ENCODE results near the gene RNF4. TPM values are rescaled to one million over a fixed set of nuclear protein-coding genes. Genes with fewer than 3 reads are reported as not detected.

Gene RNF4
- polyA plus RNA-seq, 3 donors, result 28.8 to 41.3 (median 37.0) TPM

DNA sequence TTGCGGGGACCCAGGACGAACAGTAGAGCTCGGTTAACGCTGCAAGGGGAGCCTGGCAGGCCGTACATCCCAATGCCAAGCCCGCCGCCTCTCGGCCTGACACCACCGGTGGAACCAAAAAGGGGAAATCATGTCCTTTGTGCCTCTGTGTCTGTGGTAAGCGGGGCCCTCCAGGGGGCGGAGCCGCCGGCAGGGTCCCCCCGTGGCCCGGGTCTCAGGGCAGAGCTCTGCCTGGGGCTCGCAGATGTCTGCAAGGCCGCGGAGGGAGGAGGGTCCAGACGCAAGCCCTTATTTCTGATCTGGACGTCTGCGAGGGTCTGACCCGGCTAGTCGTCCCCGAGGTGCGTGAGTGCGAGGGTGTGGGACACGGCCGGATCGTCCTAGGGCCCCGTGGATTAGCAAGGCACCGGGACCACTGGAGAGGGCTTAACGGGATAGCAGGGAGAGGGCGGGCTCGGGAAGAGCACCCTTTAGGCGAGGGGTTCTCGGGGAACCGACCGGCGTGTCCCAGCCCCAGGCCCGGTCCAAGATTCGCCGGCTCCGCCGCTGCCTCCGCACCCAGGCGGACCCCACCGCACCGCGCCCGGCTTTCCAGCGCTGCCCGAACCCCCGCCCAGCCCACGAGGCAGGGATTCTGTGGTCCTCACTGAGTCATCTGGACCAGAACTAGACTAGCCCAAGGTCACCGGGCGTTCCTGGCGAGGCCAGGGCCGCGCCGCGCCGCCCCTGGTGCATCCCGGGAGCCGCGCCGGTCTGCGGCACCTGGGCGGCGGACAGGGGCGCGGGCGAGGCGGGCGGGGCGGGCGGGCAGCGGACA, 66.7 kb downstream of the RNF4 start:
- H3K27ac Mint-ChIP-seq, result peak overlapping the region; percentile 90 to 98 (median 96)
- intact Hi-C loops (cut with micrococcal nuclease), result loop anchor here (2.0 to 5.0 kb wide), 5 partner anchors 48 to 427 kb away; partner anchors contain the start of genes HAUS3 (in 2 of the 2), POLN (in 2 of the 2), RNF4 (in 2 of the 2) and CFAP99 (in 1 of the 2)
- peaks cover 2 to 4% of the 10 kb centered on the region in 2 donors for H3K36me3 Mint-ChIP-seq
- peaks cover 36% of the 10 kb centered on the region for H3K79me2 ChIP-seq (ENCODE audit: insufficient read depth, low read length)
- peak overlapping the region; percentile 89 to 98 for H3K27ac ChIP-seq (ENCODE audit: low read depth in 1 of 2, low read length in 2 of 2)
- peak overlapping the region; percentile 97 for H3K9ac ChIP-seq (ENCODE audit: insufficient read depth, low read length, poor library complexity, severe bottlenecking)
- peak; percentile 65 to 71 (median 67) for DNase-seq
- TF ChIP-seq CTCF (IDR thresholded peaks at IDR 0.05), result peak; percentile 25
- H3K27me3 Mint-ChIP-seq (ENCODE audit: low read depth in 3 of 3), result peaks cover 1 to 2% (median 1%) of the 10 kb centered on the region in 3 donors
- H3K4me3 ChIP-seq (replicated peaks in 1 of 3; ENCODE audit: low read depth in 2 of 3, low read length in 3 of 3), result peak overlapping the region; percentile 37 to 93 (median 83)
- peaks cover 34% of the 10 kb centered on the region for H4K20me1 ChIP-seq (ENCODE audit: insufficient read depth, low read length)
- H3K36me3 ChIP-seq (replicated peaks in 1 of 2; ENCODE audit: control insufficient read depth in 1 of 2, insufficient read depth in 2 of 2, low read length in 2 of 2), result no peaks in the 10 kb centered on the region
- H3K4me3 Mint-ChIP-seq, result peak overlapping the region; percentile 90 to 95
- no peaks in the 10 kb centered on the region for H3K9me3 Mint-ChIP-seq
- peaks cover 23% of the 10 kb centered on the region for H3K4me1 Mint-ChIP-seq
- H3K4me1 ChIP-seq (ENCODE audit: control insufficient read depth in 1 of 2, insufficient read depth in 2 of 2, low read length in 2 of 2), result peaks cover 19 to 23% of the 10 kb centered on the region in 2 donors
- H3K9me3 ChIP-seq (replicated peaks in 1 of 2; ENCODE audit: control insufficient read depth in 1 of 2, insufficient read depth in 1 of 2, low read length in 2 of 2), result no peaks in the 10 kb centered on the region
- H2AFZ ChIP-seq (ENCODE audit: insufficient read depth, low read depth, low read length, poor library complexity, severe bottlenecking), result peak overlapping the region; percentile 90
- peak overlapping the region; percentile 88 for H3K4me2 ChIP-seq (replicated peaks; ENCODE audit: extremely low read depth, low read length, poor library complexity, severe bottlenecking)
- under 1% methylated on average over 77 of the region's 77 CpGs for WGBS (ENCODE audit: insufficient coverage)
- no peaks in the 10 kb centered on the region for H3K27me3 ChIP-seq (ENCODE audit: control insufficient read depth in 2 of 2, insufficient read depth in 2 of 2, low read length in 2 of 2)

DNA sequence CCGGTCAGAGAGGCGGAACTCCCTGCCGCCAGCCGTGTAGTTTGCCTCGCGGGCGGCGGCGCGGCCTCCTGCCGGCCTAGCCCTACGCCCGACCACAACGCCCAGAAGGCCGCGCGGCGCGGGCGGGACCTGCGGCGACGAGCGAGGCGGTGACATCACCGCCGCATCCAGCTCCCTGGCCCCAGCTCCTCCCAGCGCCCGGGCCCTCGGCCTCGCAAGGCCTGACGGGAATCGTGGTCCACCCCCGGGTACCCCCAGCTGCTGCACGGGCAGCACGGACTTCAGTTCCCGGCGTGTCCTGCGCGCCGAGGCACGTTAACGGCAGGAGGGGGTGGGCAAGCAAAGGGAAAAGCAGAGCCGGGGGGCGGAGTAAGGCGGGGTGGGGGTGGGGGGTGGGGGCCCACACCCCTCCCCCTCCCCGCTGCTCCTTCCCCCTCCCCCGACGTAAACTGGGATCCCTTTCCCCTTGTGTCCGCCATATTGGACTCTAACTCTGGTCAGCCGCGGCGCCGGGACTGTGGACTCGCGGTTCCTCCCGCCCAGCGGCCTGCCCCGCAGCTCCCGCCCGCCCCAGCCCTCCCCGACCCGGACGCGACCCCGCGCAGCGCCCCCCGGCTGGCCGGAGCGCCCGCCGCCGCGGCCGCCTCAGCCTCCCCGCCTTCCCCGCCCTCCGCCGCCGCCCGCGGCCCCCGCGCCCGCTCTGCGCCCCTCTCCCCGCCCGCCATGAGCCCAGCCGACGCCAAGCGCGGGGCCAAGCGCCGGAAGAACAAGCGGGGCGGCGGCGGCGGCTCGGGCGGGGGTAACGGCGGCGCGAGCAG, 67.5 kb downstream of the RNF4 start, which contains the start of gene FAM193A:
FAM193A (plus strand) TSS at position 455 of the 818 bp plus-strand sequence; CDS start at position 724, 269 bp downstream.
- peak within 1 kb of the TSS; percentile 97 for H3K9ac ChIP-seq (ENCODE audit: insufficient read depth, low read length, poor library complexity, severe bottlenecking)
- peak within 1 kb of the TSS; percentile 83 to 93 (median 83) for H3K4me3 ChIP-seq (replicated peaks in 1 of 3; ENCODE audit: low read depth in 2 of 3, low read length in 3 of 3)
- TF ChIP-seq CTCF (IDR thresholded peaks at IDR 0.05), result no peak
- WGBS (ENCODE audit: insufficient coverage), result under 1% methylated on average over 91 of the region's 106 CpGs
- peaks cover 2 to 4% of the 10 kb centered on the region in 2 donors for H3K36me3 Mint-ChIP-seq
- H3K4me1 Mint-ChIP-seq, result peaks cover 23% of the 10 kb centered on the region
- intact Hi-C loops (cut with micrococcal nuclease), result loop anchor here (2.0 to 5.0 kb wide), 5 partner anchors 49 to 426 kb away; partner anchors contain the start of genes HAUS3 (in 2 of the 2), POLN (in 2 of the 2), RNF4 (in 2 of the 2) and CFAP99 (in 1 of the 2)
- peaks cover 19 to 23% of the 10 kb centered on the region in 2 donors for H3K4me1 ChIP-seq (ENCODE audit: control insufficient read depth in 1 of 2, insufficient read depth in 2 of 2, low read length in 2 of 2)
- peak within 1 kb of the TSS; percentile 95 for H3K4me2 ChIP-seq (replicated peaks; ENCODE audit: extremely low read depth, low read length, poor library complexity, severe bottlenecking)
- peaks cover 42% of the 10 kb centered on the region for H4K20me1 ChIP-seq (ENCODE audit: insufficient read depth, low read length)
- H3K27me3 Mint-ChIP-seq (ENCODE audit: low read depth in 3 of 3), result peaks cover 1 to 2% (median 1%) of the 10 kb centered on the region in 3 donors
- no peaks in the 10 kb centered on the region for H3K9me3 ChIP-seq (replicated peaks in 1 of 2; ENCODE audit: control insufficient read depth in 1 of 2, insufficient read depth in 1 of 2, low read length in 2 of 2)
- DNase-seq, result peak; percentile 97 to 100 (median 99)
- H3K4me3 Mint-ChIP-seq, result peak within 1 kb of the TSS; percentile 90 to 95
- peak within 1 kb of the TSS; percentile 90 to 98 (median 96) for H3K27ac Mint-ChIP-seq
- H3K9me3 Mint-ChIP-seq, result no peaks in the 10 kb centered on the region
- no peaks in the 10 kb centered on the region for H3K36me3 ChIP-seq (replicated peaks in 1 of 2; ENCODE audit: control insufficient read depth in 1 of 2, insufficient read depth in 2 of 2, low read length in 2 of 2)
- H2AFZ ChIP-seq (ENCODE audit: insufficient read depth, low read depth, low read length, poor library complexity, severe bottlenecking), result peak within 1 kb of the TSS; percentile 90
- peaks cover 45% of the 10 kb centered on the region for H3K79me2 ChIP-seq (ENCODE audit: insufficient read depth, low read length)
- peak within 1 kb of the TSS; percentile 89 to 98 for H3K27ac ChIP-seq (ENCODE audit: low read depth in 1 of 2, low read length in 2 of 2)
- H3K27me3 ChIP-seq (ENCODE audit: control insufficient read depth in 2 of 2, insufficient read depth in 2 of 2, low read length in 2 of 2), result no peaks in the 10 kb centered on the region

Data from CD14-positive monocyte (primary cell).